ENCODE results near the gene SLC35B2.

SLC35B2 gene

DNA sequence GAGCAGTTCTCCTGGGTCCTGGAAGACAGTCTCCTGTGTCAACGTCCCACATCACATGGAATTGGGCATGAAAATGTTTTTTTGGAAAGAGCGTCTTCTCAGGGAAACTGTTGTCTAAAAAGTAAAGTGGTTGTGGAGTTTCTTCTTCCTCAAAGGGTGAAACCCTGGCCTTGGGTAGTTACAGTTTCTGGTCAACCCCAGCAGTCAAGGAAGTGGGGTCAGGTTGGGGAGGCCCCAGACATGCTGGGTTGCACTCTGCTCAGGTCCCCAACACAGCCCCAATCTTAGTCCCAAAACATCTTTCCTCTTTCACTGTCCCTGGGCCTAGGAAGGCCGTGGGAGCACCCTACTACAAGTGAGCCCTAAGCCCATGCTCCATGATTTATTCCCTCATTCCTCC lies 9.0 kb upstream of the SLC35B2 start:
- DNase-seq = no peak

DNA sequence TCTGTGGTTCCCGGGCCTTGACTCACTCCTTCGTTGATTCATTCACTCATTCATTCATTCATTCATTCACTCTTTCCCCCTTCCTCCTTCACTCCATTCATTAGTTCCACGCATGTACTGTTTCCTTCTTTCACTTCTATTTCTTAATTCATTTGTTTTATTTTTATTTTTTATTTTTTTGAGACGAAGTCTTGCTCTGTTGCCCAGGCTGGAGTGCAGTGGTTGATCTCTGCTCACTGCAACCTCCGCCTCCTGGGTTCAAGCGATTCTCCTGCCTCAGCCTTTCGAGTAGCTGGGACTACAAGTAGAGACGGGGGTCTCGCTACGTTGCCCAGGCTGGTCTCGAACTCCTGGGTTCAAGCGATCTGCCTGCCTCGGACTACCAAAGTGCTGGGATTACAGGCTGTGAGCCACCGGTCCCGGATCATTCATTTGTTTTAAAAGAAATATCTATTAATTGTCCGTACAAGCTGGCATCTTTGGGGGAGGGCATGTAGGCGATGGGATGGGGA lies 8.4 kb upstream of the SLC35B2 start:
- DNase-seq = no peak

DNA sequence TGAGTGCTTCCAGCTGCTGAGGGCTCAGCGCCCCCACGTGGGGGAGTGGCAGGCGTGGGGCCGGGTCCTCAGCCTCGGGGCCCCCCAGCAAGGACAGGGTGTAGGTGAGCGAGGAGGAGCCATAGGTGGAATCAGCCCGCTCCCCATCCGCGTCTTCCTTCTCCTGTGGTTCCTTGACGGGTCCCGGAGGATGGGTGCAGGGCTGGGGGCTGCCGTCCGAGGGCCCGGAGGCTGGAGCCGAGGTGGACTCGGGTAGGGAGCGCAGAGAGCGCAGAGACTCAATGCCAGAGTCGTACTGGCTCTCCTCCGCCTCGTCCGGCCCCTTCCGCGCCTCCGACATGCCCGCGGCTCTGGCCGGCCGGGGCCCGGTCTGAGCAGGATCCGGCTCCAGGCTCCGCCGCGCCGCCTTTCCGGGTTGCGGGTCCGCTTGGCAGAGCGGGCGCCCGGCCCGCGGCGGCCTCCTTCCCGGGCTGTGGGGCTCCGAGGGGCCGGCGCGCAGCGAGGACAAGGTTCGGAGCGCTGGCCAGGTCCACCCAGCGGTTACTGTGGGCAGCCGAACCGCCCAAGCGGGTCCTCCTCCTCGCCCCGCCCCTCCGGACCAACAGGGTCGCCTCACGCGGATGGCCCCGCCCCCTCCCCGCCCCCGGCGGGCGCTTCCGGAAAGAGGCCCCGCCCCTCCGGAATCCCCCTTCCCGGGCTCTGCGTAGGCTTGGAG lies 7.8 kb upstream of the SLC35B2 start, which contains the start of gene NFKBIE:
NFKBIE (minus strand) TSS at position 545 of the 715 bp plus-strand sequence; CDS start at position 340, 205 bp downstream.
- peak; percentile 98 to 100 (median 99) for DNase-seq

DNA sequence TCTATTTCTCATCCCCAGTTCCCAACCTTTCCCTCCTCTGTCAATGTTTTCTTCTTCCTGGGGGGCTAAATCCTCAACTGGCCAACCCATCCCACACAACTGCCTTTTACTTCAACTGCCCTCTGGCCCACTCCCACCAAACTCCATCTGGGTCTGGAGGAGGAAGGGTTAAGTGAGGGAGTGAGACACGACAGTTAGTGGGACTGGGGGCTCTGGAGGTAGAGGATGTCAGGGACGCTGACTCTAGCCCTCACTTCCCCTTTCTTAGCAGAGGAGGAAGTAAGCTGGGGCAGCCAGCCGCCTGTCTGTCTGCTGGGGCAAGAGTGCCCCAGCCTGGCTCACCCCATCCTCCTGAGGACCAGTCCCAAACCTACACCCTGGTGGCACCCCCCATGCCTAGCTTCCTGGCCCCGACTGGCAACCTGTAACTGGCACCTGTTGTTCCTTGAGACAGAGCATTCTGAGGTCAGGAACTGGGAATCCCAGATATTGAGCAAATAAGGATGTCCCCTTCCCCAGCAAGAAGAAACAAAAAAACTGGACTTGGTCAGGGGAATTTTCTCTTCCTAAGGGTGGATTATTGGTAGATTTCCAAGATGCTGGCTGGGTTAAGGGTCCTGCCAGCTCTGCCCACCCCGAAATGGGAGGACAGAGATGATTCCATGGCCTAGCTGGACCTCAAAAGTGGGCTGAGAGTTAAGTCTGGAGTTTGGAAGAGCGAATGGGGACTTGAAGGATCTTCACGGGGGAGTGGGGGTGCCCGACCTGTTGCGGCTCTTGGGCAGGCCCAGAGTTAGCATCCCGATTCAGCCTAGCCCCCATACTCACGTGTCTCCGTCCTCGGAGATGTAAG lies 7.1 kb upstream of the SLC35B2 start:
- peak; percentile 81 to 87 (median 86) for DNase-seq

DNA sequence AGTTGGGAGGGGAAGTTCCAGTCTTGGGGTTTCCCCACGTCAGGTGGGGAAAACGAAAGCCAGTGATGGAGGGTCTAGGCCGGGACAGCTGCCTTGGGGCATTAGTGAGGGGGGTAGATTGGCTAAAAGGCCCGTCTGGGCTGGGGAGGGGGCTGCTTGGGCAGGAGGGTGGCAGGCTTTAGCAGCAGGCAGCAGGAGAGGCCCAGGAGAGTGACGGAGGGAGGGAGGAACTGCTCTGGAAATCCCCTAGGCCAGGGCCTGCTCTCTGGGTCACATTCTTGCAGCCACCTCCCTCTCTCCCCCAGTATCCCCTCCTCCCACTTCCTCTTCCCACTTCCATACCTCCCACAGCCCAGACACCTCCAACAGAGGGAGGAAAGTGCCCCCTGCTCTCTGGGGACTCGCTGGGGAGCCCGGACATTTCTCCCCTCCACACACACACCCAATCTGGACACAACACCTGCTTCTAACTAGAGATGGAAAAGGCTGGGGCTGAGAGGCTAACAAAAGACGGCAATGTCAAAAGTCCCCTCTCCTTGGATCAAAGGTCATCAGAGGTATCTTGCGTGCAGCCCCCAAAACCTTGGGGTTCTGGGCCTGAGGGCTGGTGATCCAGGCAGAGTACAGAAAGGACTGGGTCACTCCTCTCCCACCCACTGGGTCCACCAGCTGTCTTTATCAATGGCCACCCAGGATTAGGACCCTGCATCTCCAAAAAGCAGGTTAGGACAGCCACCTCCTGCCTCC lies 6.2 kb upstream of the SLC35B2 start:
- peak; percentile 74 to 86 (median 77) for DNase-seq

DNA sequence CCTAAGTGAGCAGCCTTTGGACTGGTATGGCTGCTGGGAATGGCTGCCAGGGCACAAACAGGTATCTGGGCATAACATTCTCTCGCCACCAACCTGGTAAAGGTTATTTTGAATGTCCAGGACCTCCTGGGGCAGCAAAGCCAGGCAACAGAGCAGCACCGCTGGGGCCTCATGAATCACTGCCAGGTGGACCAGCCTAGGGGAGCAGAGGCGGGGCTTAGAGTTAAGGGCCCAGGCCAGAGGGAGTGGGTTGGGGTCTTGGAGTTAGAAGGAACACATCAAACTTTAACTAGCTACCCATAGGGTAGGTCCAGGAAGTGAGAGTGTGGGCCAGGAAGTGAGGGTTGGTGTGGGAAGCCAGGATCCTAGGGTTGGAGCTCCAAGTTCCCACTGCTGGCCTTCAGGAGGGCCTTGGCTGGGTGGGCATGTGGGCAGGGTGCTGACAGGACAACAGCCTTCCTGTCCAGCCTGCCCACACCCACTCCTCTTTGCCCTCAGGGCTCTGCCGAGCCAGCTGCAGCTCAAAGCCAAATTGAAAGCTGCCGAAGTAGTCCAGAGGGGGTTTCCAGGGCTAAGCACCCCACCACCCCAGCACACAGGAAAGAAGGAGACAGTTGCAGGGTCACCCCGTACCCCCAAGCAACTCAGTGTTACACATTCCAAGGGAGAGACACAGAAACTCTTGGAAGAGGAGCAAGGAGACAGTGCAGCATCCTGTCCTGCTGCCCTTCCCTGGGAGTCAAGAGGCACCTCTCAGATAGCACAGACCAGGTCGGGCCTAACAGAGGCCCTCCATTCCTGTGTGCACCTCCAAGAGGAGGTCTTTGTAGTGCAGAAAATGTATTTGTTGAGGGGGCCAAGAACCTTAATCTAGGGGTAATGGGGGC lies 5.4 kb upstream of the SLC35B2 start:
- DNase-seq = peak in 2 of 3 donors; percentile 57 to 69

DNA sequence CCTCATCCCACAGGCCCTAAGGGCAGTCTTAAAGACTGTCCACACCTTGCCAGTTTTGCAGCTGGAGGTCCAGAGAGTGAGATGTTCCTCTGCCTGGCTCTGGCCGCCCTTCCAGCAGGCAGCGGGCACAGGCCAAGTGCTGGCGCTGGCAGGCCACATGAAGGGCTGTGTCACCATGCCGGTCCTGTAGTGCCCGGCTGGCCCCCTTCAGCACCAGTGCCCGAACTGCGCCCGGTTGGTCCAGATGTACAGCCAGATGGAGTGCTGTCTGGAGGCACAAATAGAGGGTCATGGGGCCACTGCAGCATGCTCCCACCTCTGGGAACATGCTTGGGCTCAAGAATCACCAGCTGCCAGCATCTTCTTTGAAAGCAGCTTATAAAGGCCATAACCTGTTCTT lies 4.3 kb upstream of the SLC35B2 start:
- no peak for DNase-seq

DNA sequence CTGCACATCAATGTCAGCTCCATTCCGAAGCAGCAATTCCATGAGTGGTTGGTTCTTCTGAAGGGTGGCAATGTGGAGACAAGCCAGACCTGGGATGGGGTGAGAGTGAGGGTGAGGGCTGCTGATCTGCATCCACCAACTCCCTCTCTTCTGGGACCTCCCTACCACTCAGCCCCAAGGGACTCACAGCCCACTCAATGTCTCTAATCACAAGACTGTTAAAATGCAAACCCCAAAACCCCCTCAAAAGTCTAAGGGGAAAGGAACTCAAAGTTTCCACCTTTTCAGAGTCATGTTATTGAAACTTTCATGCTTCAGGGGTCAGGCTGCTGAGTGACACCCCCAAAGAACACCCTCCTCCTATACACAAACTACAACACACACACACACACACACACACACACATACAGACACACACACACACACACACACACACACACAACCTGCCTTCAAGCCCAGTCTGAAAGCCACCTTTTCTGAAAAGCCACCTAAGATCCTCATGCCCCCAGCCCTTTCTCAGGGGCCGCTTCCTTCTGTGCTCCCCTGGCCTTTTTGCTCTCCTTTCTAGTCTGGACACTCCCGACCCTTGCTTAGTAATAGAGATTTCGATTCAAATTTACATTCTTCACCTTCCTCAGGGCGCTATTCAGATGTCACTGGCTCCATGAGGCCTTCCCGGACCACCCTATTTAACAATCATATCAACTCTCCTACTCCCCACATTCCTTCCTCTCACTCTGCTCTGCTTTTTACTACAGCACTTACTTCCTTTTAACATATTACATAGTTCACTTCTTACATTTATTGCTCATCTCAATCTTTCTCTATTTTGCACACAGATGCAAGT lies 3.3 kb upstream of the SLC35B2 start:
- DNase-seq = no peak

DNA sequence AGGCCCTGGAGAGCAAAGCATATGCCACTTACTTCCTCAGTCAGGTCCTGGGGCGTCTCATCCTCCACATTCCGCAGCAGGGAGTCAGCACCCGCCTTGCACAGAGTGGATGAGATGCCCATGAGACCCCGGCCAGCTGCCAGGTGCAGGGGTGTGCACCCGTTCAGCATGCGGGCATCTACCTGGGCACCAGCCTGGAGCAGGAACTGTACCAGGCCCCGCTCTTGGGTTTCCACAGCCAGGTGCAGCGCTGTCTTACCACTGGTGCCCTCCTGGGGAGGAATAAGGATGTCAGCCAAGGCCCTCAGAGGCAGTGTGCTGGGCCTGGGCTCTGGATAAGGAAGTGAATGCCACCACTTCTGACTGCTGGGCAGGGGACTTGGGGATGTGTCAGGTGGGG lies 2.7 kb upstream of the SLC35B2 start:
- no peak for DNase-seq

DNA sequence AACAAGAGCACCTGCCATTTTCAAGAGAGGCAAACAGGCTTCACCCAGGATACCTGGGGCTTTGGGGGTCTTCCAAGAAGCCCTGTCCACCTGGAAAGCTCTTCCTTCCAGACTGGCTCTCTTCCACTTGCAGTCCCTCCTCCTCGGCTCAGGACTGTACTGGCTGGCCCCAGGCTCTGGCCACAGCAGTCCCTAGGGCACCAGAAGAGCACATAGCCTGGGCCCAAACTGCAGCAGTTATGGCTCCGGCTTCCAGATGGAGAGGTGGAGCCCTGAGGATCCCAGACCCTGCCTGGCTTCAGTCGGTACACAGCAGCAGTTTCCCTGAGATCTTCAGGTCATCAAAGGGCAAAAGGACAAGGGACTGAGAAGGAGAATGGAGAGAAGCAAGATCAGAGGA lies 1.6 kb upstream of the SLC35B2 start:
- DNase-seq = no peak

DNA sequence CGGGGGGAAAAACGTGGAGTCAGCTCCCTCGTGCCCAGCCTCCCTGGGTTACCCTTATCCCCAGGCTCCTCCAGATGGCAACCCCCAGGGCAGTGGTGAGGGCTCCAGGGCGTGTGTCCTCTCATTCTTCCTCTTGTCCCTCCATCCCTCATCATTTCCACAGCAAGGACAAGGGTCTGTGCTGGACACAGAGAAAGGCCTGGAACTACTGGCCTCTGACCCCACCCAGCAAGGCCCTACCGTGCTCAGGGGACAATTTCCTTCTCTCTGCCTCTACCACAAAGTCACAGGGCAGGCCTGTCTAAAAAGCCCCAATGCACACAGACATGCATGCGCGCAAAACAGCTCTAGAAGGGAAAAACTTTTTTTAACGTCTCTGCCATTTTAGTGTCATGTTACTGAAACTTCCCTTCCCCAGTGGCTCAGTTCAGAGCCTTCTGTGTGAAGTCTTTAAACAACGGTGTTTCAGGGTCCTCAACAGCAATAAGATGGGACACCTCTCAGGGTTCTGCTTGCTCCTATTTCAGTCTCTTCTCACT lies 1.1 kb upstream of the SLC35B2 start:
- no peak for DNase-seq

DNA sequence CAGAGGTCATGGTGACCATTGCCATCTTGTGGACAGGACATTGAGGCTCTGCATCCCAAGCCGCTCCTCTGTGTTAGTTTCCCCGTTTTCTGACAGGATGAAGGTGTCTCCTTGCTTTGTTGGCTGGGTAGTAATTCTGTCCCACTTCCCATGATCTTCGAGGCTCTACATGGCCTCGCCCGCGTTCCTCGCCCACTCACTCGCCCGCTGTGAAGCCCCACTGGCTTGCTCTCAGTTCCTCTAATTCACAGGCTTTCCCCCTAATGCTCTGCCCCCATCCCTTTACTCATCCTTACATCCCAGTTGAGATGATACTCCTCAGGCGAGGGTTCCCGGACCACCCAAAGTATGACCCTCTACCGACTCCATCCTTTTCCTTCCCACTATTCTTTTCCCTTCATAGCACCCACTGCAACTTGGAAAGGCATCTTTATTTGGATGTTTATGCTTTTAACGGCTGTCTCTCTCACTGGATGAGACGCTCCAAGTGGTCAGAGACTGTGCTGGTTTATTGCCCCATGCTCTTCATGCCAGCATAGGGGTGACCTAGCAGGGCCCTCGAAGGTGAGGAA lies 511 bp upstream of the SLC35B2 start:
- DNase-seq = peak; percentile 84 to 90 (median 89)

DNA sequence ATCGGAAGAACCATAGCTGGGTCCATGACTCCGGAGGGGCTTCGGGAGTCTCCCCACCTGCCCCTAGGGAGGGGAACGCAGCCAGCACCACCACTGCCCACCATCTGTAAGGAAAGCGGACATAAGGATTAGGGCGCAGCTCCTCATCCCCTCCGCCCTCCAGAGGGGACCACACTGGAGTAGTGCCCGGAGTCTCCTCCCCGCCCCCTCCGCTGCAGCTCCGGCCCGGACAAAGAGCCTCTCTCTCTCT lies 628 bp downstream of the SLC35B2 start:
- DNase-seq = no peak

DNA sequence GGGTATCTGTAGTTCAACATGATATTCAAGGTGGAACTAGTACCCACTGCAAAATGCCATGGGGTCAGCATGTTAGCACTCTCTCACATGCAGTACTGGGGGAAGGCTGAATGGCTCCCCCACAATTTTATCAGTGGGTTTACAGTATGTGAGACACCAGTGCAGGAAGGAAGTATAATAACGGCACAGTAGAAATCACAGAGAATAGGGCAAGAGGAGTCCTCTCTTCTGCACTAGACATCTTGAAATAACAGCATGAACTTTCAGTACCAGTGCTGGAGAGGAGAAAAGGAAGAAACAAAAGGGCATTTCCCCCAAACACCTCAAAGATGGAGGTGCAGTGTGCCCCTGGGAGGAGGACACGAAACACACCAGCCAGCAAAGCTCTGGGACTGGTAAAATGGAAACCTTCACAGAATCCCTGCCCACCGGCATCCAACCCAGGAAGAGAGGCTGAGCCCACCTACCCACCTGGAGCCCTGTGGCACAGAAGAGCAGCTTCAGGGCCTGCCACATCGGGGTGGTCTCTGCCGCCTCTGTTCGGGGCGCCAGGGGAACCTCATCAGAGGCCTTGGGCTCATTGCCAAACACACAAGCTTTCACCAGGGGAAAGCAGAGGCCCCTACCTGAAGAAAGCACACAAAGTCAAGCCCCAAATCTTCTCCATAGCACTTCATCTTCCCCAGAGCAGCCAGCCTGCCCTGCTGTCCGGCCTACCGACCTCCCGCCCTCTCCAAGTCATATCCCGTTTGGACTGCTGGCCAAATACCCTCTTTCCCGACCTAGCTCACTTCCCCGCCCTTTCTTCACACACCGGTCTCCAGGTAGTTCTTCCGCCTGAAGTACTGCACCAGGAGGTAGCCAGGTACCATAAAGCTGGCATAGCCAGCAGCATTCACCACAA lies 1.2 kb downstream of the SLC35B2 start:
- DNase-seq = no peak

DNA sequence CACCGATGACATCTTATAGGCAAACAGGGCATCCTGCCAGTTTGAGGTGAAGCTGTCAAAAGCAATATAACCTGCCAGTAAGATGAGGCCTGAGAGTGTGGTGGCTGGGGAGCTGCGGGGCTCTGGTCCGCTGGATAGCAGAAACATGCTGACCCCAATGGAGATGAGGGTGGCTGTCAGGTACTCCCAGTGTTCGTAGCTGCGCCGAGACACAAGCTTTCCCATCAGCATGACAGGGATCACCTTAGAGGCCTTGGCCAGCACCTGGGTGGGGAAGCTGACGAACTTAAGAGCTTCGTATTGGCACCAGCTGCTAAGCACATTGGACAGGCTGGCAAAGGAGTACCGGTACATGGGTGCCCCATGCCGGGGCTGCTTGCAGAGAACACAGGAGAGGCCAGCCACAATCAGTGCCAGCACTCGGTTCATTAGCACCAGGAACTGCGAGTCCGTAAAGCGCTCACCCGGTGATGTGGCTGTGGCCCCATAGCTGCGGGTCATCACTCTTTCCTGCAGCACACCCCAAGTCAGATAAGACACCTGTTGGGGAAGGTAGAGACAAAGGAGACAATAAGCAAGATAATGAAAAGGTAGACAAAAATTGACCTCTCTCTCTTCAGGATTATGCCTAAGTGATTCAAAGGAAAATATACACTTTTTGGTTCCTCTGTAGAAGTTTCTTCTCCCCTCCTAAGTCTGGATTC lies 2.1 kb downstream of the SLC35B2 start:
- DNase-seq = no peak

DNA sequence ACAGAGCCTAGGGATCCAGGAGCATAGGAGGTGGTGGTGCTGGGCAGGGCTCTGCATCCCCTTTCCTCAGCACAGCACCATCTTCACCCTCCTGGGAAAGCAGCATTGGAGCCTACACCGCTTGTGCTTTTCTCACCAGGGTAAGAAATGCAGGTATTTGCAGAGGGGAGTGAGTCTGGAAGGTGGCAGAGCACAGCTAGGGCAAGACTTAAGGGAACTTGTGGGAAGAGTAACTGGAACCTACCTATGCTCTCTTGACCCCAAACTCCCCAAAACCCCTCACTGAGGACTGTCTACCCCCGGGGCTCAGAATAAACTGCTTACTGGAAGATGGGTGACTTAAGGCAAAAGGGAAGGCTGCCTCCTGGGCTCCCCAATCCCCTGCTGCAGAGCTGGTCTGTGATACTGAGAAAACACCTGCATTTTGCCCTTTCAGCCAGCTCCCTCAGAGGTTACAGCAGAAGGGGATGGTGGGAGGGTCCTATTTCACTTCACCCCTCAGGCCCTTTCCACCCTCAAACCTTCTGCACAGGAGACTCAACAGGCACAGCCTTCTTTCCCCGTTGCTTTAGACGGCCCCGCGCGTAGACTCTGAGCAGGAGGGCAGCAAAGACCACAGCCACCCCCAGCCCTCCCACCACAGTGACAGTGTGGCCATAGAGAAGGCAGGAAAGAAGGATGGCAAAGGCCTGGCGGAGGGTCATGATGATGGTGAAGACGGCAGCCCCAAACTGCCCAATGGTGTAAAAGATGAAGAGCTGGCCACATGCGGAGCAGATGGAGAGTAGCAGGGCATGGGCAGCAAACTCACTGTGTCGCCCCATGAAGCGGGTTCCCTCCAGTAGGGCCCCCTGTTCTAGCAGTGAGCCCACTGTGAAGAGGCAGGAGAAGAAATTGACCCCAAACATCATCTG lies 2.9 kb downstream of the SLC35B2 start:
- DNase-seq = no peak

DNA sequence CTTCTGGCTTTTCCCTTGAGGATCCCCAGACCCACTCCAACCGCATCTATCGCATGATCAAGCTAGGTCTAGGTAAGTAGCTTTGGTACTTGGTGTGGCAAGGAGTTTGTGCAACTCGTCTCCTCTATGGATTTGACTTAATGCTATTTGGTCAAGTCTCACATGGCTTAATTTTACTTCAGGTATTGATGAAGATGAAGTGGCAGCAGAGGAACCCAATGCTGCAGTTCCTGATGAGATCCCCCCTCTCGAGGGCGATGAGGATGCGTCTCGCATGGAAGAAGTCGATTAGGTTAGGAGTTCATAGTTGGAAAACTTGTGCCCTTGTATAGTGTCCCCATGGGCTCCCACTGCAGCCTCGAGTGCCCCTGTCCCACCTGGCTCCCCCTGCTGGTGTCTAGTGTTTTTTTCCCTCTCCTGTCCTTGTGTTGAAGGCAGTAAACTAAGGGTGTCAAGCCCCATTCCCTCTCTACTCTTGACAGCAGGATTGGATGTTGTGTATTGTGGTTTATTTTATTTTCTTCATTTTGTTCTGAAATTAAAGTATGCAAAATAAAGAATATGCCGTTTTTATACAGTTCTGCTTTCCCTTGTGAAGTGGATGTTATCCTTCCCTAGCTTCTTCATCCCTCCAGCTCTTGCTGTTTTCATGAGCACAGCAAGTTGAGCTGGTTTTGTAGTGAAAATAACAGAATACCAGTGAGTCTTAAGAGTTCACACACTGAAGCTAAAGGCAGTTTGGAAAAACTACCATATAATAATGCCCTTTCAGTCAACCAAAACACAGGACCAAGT lies 3.8 kb downstream of the SLC35B2 start:
- DNase-seq = peak; percentile 51 to 78 (median 60)
